ENCODE data around the gene CAMTA1. TPM values are rescaled to one million over a fixed set of nuclear protein-coding genes. Genes with fewer than 3 reads are reported as not detected.

CAMTA1 gene
- polyA plus RNA-seq, 1 of the 3 experiments (the other 2 are of a cell fraction) = 63.1 TPM

DNA sequence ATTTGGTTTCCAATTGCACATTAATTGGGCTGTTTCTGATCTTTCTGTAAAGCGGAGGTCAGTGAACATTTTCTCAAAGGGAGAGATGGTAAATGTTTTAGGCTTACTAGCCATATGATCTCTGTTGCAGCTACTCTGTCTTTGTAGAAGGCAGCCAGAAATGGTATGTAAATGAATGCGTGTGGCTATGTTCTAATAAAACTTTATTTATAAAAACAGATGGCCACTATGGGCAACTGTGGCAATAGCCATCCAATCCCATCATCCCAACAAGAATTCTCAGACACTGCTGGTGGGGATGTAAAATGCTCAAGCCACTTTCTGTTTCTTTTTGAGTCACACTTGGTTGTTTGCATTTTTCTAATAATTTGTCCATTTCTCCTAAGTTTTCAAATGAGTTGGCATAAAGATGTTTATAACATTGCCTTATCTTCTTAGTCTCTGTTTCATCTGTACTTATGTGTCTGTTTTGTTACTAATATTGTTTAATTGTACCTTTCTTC, 537.1 kb downstream of the CAMTA1 start:
- Histone ChIP-seq H3F3A (replicated peaks; ENCODE audit: insufficient read depth) (no peaks in the 10 kb centered on the region), H3K4me1 (ENCODE audit: control insufficient read depth in 1 of 2, insufficient read depth in 2 of 2, low read depth in 1 of 2, low read length in 1 of 2) (peaks cover 0 to 2% of the 10 kb centered on the region in 2 experiments; a peak in 1 of 4 replicates), H3K4me2 (no peak overlapping the region), H3K9ac (no peak overlapping the region), H3K27me3 (ENCODE audit: insufficient read depth) (no peaks in the 10 kb centered on the region), H3K79me2 (ENCODE audit: insufficient read depth) (no peaks in the 10 kb centered on the region), H3K4me3 (ENCODE audit: low read depth in 2 of 2, low read length in 1 of 2) (no peak overlapping the region), H3K9me2 (no peaks in the 10 kb centered on the region), H2AFZ (ENCODE audit: low read depth) (no peak overlapping the region), H3K27ac (ENCODE audit: low read depth in 2 of 2, low read length in 1 of 2) (no peak overlapping the region), H3K36me3 (replicated peaks in 1 of 2; ENCODE audit: control insufficient read depth in 1 of 2, insufficient read depth in 2 of 2, low read length in 1 of 2) (no peaks in the 10 kb centered on the region), H3K9me3 (no peaks in the 10 kb centered on the region), H4K20me1 (ENCODE audit: insufficient read depth) (no peaks in the 10 kb centered on the region)
- 92% methylated on average over 2 of the region's 2 CpGs for WGBS (ENCODE audit: low lambda C conversion rate)
- TF ChIP-seq FOSL2 (IDR thresholded peaks at IDR 0.05; ENCODE audit: borderline replicate concordance, low read depth) = no peak
- no peak for TF ChIP-seq NRF1 (IDR thresholded peaks at IDR 0.05; ENCODE audit: low read depth, low read length)
- TF ChIP-seq TCF12 (IDR thresholded peaks at IDR 0.05) = no peak
- no peak for TF ChIP-seq RFX5 (IDR thresholded peaks at IDR 0.05; ENCODE audit: low read length)
- TF ChIP-seq CTCF (IDR thresholded peaks at IDR 0.05) = no peak
- TF ChIP-seq GABPA (IDR thresholded peaks at IDR 0.05; ENCODE audit: low read depth) = no peak
- no peak for TF ChIP-seq USF1 (IDR thresholded peaks at IDR 0.05; ENCODE audit: borderline replicate concordance, low read depth)
- no peak for TF ChIP-seq PBX3 (IDR thresholded peaks at IDR 0.05)
- TF ChIP-seq, protein P1, sequence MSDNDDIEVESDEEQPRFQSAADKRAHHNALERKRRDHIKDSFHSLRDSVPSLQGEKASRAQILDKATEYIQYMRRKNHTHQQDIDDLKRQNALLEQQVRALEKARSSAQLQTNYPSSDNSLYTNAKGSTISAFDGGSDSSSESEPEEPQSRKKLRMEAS (IDR thresholded peaks at IDR 0.05; ENCODE audit: low read depth) = no peak
- DNase-seq = no peak
- ChIA-PET CTCF (no interaction called here), POLR2A (no interaction called here)

DNA sequence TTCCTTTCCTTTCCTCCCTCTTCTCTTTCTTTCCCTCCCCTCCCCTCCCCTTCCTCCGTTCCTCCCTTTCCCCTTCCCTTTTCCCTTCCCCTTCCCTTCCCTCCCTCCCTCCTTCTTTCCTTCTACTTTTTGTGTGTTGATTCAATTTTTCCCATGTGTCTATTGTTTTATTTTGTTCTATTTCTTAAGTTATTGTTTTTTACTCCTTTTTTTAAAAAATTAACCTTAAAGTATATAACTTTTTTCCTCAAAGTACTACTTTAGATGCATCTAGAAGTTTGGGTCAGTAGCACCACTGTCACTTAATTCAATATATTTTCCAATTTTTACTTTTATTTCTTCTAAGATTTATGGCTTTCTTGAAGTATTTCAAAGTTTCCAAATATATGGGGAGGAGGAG, 537.7 kb downstream of the CAMTA1 start:
- no peak overlapping the region for H3K9ac ChIP-seq
- no peaks in the 10 kb centered on the region for H3F3A ChIP-seq (replicated peaks; ENCODE audit: insufficient read depth)
- no peak overlapping the region for H3K4me2 ChIP-seq
- TF ChIP-seq JUND (IDR thresholded peaks at IDR 0.05) = no peak
- no peak for TF ChIP-seq MEF2A (IDR thresholded peaks at IDR 0.05; ENCODE audit: borderline replicate concordance, low read depth)
- no peak for TF ChIP-seq RXRA (IDR thresholded peaks at IDR 0.05; ENCODE audit: borderline replicate concordance, low read depth)
- no peak for TF ChIP-seq USF1 (IDR thresholded peaks at IDR 0.05; ENCODE audit: borderline replicate concordance, low read depth)
- no peak for TF ChIP-seq NRF1 (IDR thresholded peaks at IDR 0.05; ENCODE audit: low read depth, low read length)
- no peak for TF ChIP-seq SIN3A (IDR thresholded peaks at IDR 0.05; ENCODE audit: borderline replicate concordance, low read depth, low read length)
- no peak for TF ChIP-seq PBX3 (IDR thresholded peaks at IDR 0.05)
- TF ChIP-seq SMC3 (IDR thresholded peaks at IDR 0.05; ENCODE audit: low read depth, low read length) = no peak
- TF ChIP-seq FOXJ3 (CRISPR knock-in tag; IDR thresholded peaks at IDR 0.05) = no peak
- no peak for TF ChIP-seq TAF1 (IDR thresholded peaks at IDR 0.05; ENCODE audit: borderline replicate concordance, low read depth, low read length)
- no peak for TF ChIP-seq EP300 (IDR thresholded peaks at IDR 0.05; ENCODE audit: borderline replicate concordance in 1 of 2, low read depth in 1 of 2, low read length in 1 of 2)
- TF ChIP-seq RCOR1 (IDR thresholded peaks at IDR 0.05; ENCODE audit: low read length) = no peak
- no peak for TF ChIP-seq GABPA (IDR thresholded peaks at IDR 0.05; ENCODE audit: low read depth)
- TF ChIP-seq ELF1 (IDR thresholded peaks at IDR 0.05) = no peak
- TF ChIP-seq GATA2 (CRISPR knock-in tag; IDR thresholded peaks at IDR 0.05) = no peak
- no peak for TF ChIP-seq YY1 (IDR thresholded peaks at IDR 0.05; ENCODE audit: low read depth)
- TF ChIP-seq RFX5 (IDR thresholded peaks at IDR 0.05; ENCODE audit: low read length) = no peak
- H3K9me2 ChIP-seq = no peaks in the 10 kb centered on the region
- no peaks in the 10 kb centered on the region; a peak in 1 of 4 replicates for H3K4me1 ChIP-seq (ENCODE audit: control insufficient read depth in 1 of 2, insufficient read depth in 2 of 2, low read depth in 1 of 2, low read length in 1 of 2)
- no peak overlapping the region for H3K27ac ChIP-seq (ENCODE audit: low read depth in 2 of 2, low read length in 1 of 2)
- no peaks in the 10 kb centered on the region for H3K27me3 ChIP-seq (ENCODE audit: insufficient read depth)
- no peak overlapping the region for H2AFZ ChIP-seq (ENCODE audit: low read depth)
- 57% methylated on average over 1 of the region's 1 CpG for WGBS (ENCODE audit: low lambda C conversion rate)
- CTCF ChIA-PET = no interaction called here
- H3K4me3 ChIP-seq (ENCODE audit: low read depth in 2 of 2, low read length in 1 of 2) = no peak overlapping the region
- DNase-seq = no peak
- POLR2A ChIA-PET = no interaction called here
- no peaks in the 10 kb centered on the region for H3K79me2 ChIP-seq (ENCODE audit: insufficient read depth)
- H4K20me1 ChIP-seq (ENCODE audit: insufficient read depth) = no peaks in the 10 kb centered on the region
- no peaks in the 10 kb centered on the region for H3K9me3 ChIP-seq
- no peaks in the 10 kb centered on the region for H3K36me3 ChIP-seq (replicated peaks in 1 of 2; ENCODE audit: control insufficient read depth in 1 of 2, insufficient read depth in 2 of 2, low read length in 1 of 2)
